Activated CD8-positive, alpha-beta T cell treated with anti-CD3 and anti-CD28 coated beads for 36 hours (primary cell): ENCODE measurements around the gene RGS8. TPM values are rescaled to one million over a fixed set of nuclear protein-coding genes. Genes with fewer than 3 reads are reported as not detected.

ENCODE experiments used
- ATAC-seq: fragments of 200-7000 bp; cut with Tn5 transposase; one replicate; pipeline ENCODE4 v1.10.0; 2021; ENCODE audit warnings: mild to moderate bottlenecking, moderate library complexity
- CTCF ChIA-PET: fragments of 350-600 bp; sonication (Branson Sonifier 250); formaldehyde crosslinking; loops from one replicate; lab custom pipeline; 2021; ENCODE audit warnings: antibody characterized with exemption; lab: Charles Lee
- POLR2A ChIA-PET: fragments of 350-600 bp; sonication (Branson Sonifier 250); formaldehyde crosslinking; loops from one replicate; lab custom pipeline; 2021; ENCODE audit warnings: antibody characterized with exemption; lab: Charles Lee
- DNase-seq: peaks from one replicate; pipeline ENCODE4 v3.0.0-alpha.2; 2020
- H3K27ac Mint-ChIP-seq: one replicate; pipeline ENCODE4 v1.8.0; 2021; ENCODE audit warnings: mild to moderate bottlenecking, mixed read lengths
- H3K27me3 Mint-ChIP-seq: one replicate; pipeline ENCODE4 v1.8.0; 2021; ENCODE audit warnings: mixed read lengths
- H3K36me3 Mint-ChIP-seq: one replicate; pipeline ENCODE4 v1.8.0; 2021; ENCODE audit warnings: low read depth, mixed read lengths
- H3K4me1 Mint-ChIP-seq: one replicate; pipeline ENCODE4 v1.8.0; 2021; ENCODE audit warnings: low read depth, mixed read lengths
- H3K4me3 Mint-ChIP-seq: one replicate; pipeline ENCODE4 v1.8.0; 2021; ENCODE audit warnings: mild to moderate bottlenecking, moderate library complexity, mixed read lengths
- H3K9me3 Mint-ChIP-seq: one replicate; pipeline ENCODE4 v1.8.0; 2021; ENCODE audit warnings: mixed read lengths
- CTCF ChIP-seq: fragments of 200-600 bp; IDR thresholded peaks from one replicate; pipeline ENCODE4 v1.8.0; 2022; ENCODE audit warnings: antibody characterized with exemption, mild to moderate bottlenecking
- intact Hi-C: fragments of 100-400 bp; cut with micrococcal nuclease; formaldehyde crosslinking; loops from one replicate; pipeline ENCODE4 v1.10.0; 2022
- total RNA-seq, 2 experiments: library from RNA; stranded (reverse); gene quantifications; one replicate each; pipeline ENCODE4 v1.2.3, GENCODE V29; 2021

Gene RGS8
- total RNA-seq, 2 experiments from 2014 or later: not detected

GRCh38 chr1:182718311-182718710 lies 33.9 kb upstream of the RGS8 start:
- Mint-ChIP-seq H3K4me3 (no peak overlapping the region), H3K27me3 (peaks cover 3% of the 10 kb centered on the region), H3K9me3 (no peaks in the 10 kb centered on the region), H3K27ac (peak overlapping the region; percentile 23), H3K4me1 (peaks cover 52% of the 10 kb centered on the region), H3K36me3 (no peaks in the 10 kb centered on the region)
- ATAC-seq: peak; percentile 38
- CTCF ChIA-PET: interaction anchor here (1.4 to 2.9 kb wide), 5 partner anchors 65 to 124 kb away, joined by 3 to 18 read pairs (median 6); no protein-coding TSS in a partner anchor
- POLR2A ChIA-PET: no interaction called here
- DNase-seq: peak; percentile 54
- no peak for TF ChIP-seq CTCF
- intact Hi-C loops: loop anchor here (5.0 kb wide), 1 partner anchor 64 kb away; no protein-coding TSS in a partner anchor

GRCh38 chr1:182716740-182717720 lies 32.6 kb upstream of the RGS8 start:
- peak; percentile 24 for ATAC-seq
- Mint-ChIP-seq H3K4me3 (no peak overlapping the region), H3K27ac (peak overlapping the region; percentile 61), H3K4me1 (peaks cover 55% of the 10 kb centered on the region), H3K27me3 (peaks cover 3% of the 10 kb centered on the region), H3K36me3 (no peaks in the 10 kb centered on the region), H3K9me3 (no peaks in the 10 kb centered on the region)
- DNase-seq: peak; percentile 11
- ChIA-PET CTCF (interaction anchor here (1.1 to 2.9 kb wide), 12 partner anchors 16 to 123 kb away, joined by 3 to 18 read pairs (median 5); no protein-coding TSS in a partner anchor), POLR2A (interaction anchor here (0.6 to 1.6 kb wide), 2 partner anchors 16 to 100 kb away, joined by 3 to 4 read pairs; no protein-coding TSS in a partner anchor)
- TF ChIP-seq CTCF: no peak
- intact Hi-C loops: loop anchor here (5.0 kb wide), 1 partner anchor 65 kb away; no protein-coding TSS in a partner anchor

GRCh38 chr1:182715531-182715930 lies 31.1 kb upstream of the RGS8 start:
- no peaks in the 10 kb centered on the region for H3K9me3 Mint-ChIP-seq
- H3K27me3 Mint-ChIP-seq: peaks cover 3% of the 10 kb centered on the region
- no peak overlapping the region for H3K27ac Mint-ChIP-seq
- POLR2A ChIA-PET: interaction anchor here (1.4 to 1.6 kb wide), 2 partner anchors 15 to 116 kb away, joined by 4 to 5 read pairs; no protein-coding TSS in a partner anchor
- DNase-seq (no peak), ATAC-seq (no peak)
- no peaks in the 10 kb centered on the region for H3K36me3 Mint-ChIP-seq
- no peak overlapping the region for H3K4me3 Mint-ChIP-seq
- TF ChIP-seq CTCF: no peak
- CTCF ChIA-PET: interaction anchor here (1.2 to 4.4 kb wide), 3 partner anchors 109 to 120 kb away, joined by 3 to 23 read pairs (median 9); no protein-coding TSS in a partner anchor
- intact Hi-C loops: loop anchor here (5.0 kb wide), 1 partner anchor 67 kb away; no protein-coding TSS in a partner anchor
- peaks cover 47% of the 10 kb centered on the region for H3K4me1 Mint-ChIP-seq

GRCh38 chr1:182714546-182714945 lies 30.2 kb upstream of the RGS8 start:
- H3K9me3 Mint-ChIP-seq: no peaks in the 10 kb centered on the region
- H3K27me3 Mint-ChIP-seq: no peaks in the 10 kb centered on the region
- H3K36me3 Mint-ChIP-seq: no peaks in the 10 kb centered on the region
- no peak overlapping the region for H3K4me3 Mint-ChIP-seq
- intact Hi-C loops: loop anchor here (5.0 kb wide), 2 partner anchors 97 to 112 kb away; partner anchors contain the start of gene RGS16
- no peak for TF ChIP-seq CTCF
- DNase-seq: no peak
- ChIA-PET CTCF (interaction anchor here (1.1 to 4.4 kb wide), 3 partner anchors 13 to 119 kb away, joined by 3 to 23 read pairs (median 4); no protein-coding TSS in a partner anchor), POLR2A (no interaction called here)
- no peak for ATAC-seq
- H3K27ac Mint-ChIP-seq: peak overlapping the region; percentile 50
- H3K4me1 Mint-ChIP-seq: peaks cover 57% of the 10 kb centered on the region
